MCF 10A (cell line): ENCODE data around the gene RRP1. TPM values are rescaled to one million over a fixed set of nuclear protein-coding genes. Genes with fewer than 3 reads are reported as not detected.

Source experiments
- BruUV-seq: library from RNA; stranded (reverse); fragments of 400-500 nt; replicated peaks from 2 replicates; lab custom pipeline; 2021; lab: Mats Ljungman, UMichigan
- CTCF ChIA-PET: fragments of 300-600 bp; sonication (Branson Sonifier 250); formaldehyde crosslinking; extraction: SDS; loops from one replicate; lab custom pipeline; 2021; ENCODE audit warnings: antibody characterized with exemption, inconsistent platforms; lab: Yijun Ruan, JAX
- POLR2A ChIA-PET: fragments of 300-600, 350-650 bp; sonication (Branson Sonifier 250); formaldehyde crosslinking; extraction: SDS; loops from one replicate; lab custom pipeline; 2020; ENCODE audit warnings: antibody characterized with exemption, inconsistent platforms; lab: Yijun Ruan, JAX
- DNase-seq: peaks from one replicate; pipeline ENCODE4 v3.0.0-alpha.2; 2018; ENCODE audit not compliant: unreplicated experiment
- H3K27ac Mint-ChIP-seq: one replicate; pipeline ENCODE4 v1.8.0; 2022; ENCODE audit warnings: mild to moderate bottlenecking, low read depth, mixed read lengths; ENCODE audit not compliant: unreplicated experiment
- H3K27me3 Mint-ChIP-seq: one replicate; pipeline ENCODE4 v1.8.0; 2022; ENCODE audit warnings: mixed read lengths; ENCODE audit not compliant: insufficient read depth, unreplicated experiment
- H3K36me3 Mint-ChIP-seq: one replicate; pipeline ENCODE4 v1.8.0; 2022; ENCODE audit warnings: mild to moderate bottlenecking, moderate library complexity, mixed read lengths; ENCODE audit not compliant: insufficient read depth, unreplicated experiment
- H3K4me1 Mint-ChIP-seq: one replicate; pipeline ENCODE4 v1.8.0; 2022; ENCODE audit warnings: mixed read lengths; ENCODE audit not compliant: insufficient read depth, unreplicated experiment
- H3K4me3 Mint-ChIP-seq: one replicate; pipeline ENCODE4 v1.8.0; 2022; ENCODE audit warnings: mild to moderate bottlenecking, moderate library complexity, mixed read lengths; ENCODE audit not compliant: unreplicated experiment
- H3K9me3 Mint-ChIP-seq: one replicate; pipeline ENCODE4 v1.8.0; 2022; ENCODE audit warnings: mixed read lengths; ENCODE audit not compliant: unreplicated experiment
- CTCF ChIP-seq: fragments of 200-600 bp; IDR thresholded peaks from one replicate; pipeline ENCODE4 v1.8.0; 2022; ENCODE audit warnings: antibody characterized with exemption, mild to moderate bottlenecking; ENCODE audit not compliant: unreplicated experiment
- intact Hi-C: fragments of 100-400 bp; cut with micrococcal nuclease; formaldehyde crosslinking; loops from 2 replicates; pipeline ENCODE4 v1.14.1; 2022
- total RNA-seq: library from RNA; stranded (reverse); gene quantifications from 2 replicates; pipeline ENCODE4 v1.2.3, GENCODE V29; 2022

RRP1 gene
- total RNA-seq, 1 experiment from 2014 or later = 56.0 TPM

- intact Hi-C loops = no loop called here
- Mint-ChIP-seq H3K9me3 (no peaks in the 10 kb centered on the region), H3K27me3 (no peaks in the 10 kb centered on the region), H3K4me3 (peak overlapping the region; percentile 91), H3K4me1 (no peaks in the 10 kb centered on the region), H3K27ac (peak overlapping the region; percentile 84), H3K36me3 (peaks cover 40% of the 10 kb centered on the region)
- no TSS peak for BruUV-seq
- CTCF ChIA-PET = interaction anchor here (0.6 to 2.6 kb wide), 18 partner anchors 9 to 1287 kb away, joined by 3 to 9 read pairs (median 3); no protein-coding TSS in a partner anchor
- TF ChIP-seq CTCF = no peak
- no peak for DNase-seq
- POLR2A ChIA-PET = interaction anchor here (0.6 to 2.2 kb wide), 14 partner anchors 11 to 479 kb away, joined by 3 to 11 read pairs (median 4); partner anchors contain the start of genes PDXK and TRAPPC10
These were observed 690 bp downstream of the RRP1 start for GRCh38 chr21:43790010-43790524.

- Mint-ChIP-seq H3K9me3 (no peaks in the 10 kb centered on the region), H3K4me1 (no peaks in the 10 kb centered on the region), H3K4me3 (no peak overlapping the region), H3K27me3 (no peaks in the 10 kb centered on the region), H3K36me3 (peaks cover 64% of the 10 kb centered on the region), H3K27ac (no peak overlapping the region)
- no peak for TF ChIP-seq CTCF
- ChIA-PET CTCF (no interaction called here), POLR2A (interaction anchor here (0.7 to 1.2 kb wide), 2 partner anchors 10 to 219 kb away, joined by 3 read pairs; no protein-coding TSS in a partner anchor)
- no peak for DNase-seq
- no TSS peak for BruUV-seq
- intact Hi-C loops = no loop called here
These were observed 3.0 kb downstream of the RRP1 start for GRCh38 chr21:43792406-43792805.

DNA sequence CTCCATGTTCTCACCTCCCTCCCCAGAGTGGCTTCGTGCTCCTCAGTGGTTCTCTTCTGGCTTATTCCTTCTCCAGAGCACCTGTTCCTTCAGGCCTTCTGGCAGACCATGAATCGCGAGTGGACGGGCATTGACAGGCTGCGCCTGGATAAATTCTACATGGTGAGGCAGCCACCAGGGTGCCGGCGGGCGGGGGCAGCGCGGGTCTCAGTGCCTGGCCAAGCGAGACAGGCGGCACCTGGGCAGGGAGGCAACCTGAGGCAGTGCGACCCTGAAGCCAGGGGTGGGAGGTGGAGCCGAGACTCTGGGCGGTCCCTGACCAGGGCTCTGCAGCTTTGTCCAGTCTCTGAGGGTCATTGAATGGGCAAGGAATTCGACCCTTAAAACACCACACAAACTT, 3.9 kb downstream of the RRP1 start:
- no peak for DNase-seq
- Mint-ChIP-seq H3K36me3 (peaks cover 72% of the 10 kb centered on the region), H3K4me3 (no peak overlapping the region), H3K27ac (no peak overlapping the region), H3K27me3 (no peaks in the 10 kb centered on the region), H3K9me3 (no peaks in the 10 kb centered on the region), H3K4me1 (no peaks in the 10 kb centered on the region)
- POLR2A ChIA-PET = interaction anchor here (1.2 kb wide), 1 partner anchor 11 kb away, joined by 3 read pairs; no protein-coding TSS in a partner anchor
- CTCF ChIA-PET = no interaction called here
- intact Hi-C loops = no loop called here
- BruUV-seq = no TSS peak
- TF ChIP-seq CTCF = no peak

GRCh38 chr21:43794311-43794710, 4.9 kb downstream of the RRP1 start:
- no peak for DNase-seq
- BruUV-seq = no TSS peak
- Mint-ChIP-seq H3K27ac (no peak overlapping the region), H3K36me3 (peaks cover 79% of the 10 kb centered on the region), H3K4me1 (no peaks in the 10 kb centered on the region), H3K9me3 (no peaks in the 10 kb centered on the region), H3K4me3 (no peak overlapping the region), H3K27me3 (no peaks in the 10 kb centered on the region)
- ChIA-PET POLR2A (interaction anchor here (0.6 kb wide), 1 partner anchor 68 kb away, joined by 3 read pairs; no protein-coding TSS in a partner anchor), CTCF (interaction anchor here (0.6 to 0.8 kb wide), 2 partner anchors 9 to 11 kb away, joined by 3 read pairs; no protein-coding TSS in a partner anchor)
- no peak for TF ChIP-seq CTCF
- intact Hi-C loops = no loop called here
